ENCODE results near the gene HDC. TPM values are rescaled to one million over a fixed set of nuclear protein-coding genes. Genes with fewer than 3 reads are reported as not detected.

Gene HDC
- total RNA-seq, 2 donors from 2014 or later = 0.31 TPM; not detected in 1

GRCh38 chr15:50234764-50235163 is 30.8 kb downstream of the HDC start:
- Histone ChIP-seq H3K9ac (ENCODE audit: extremely low read depth, low read length, poor library complexity, severe bottlenecking) (no peak overlapping the region), H3K4me3 (ENCODE audit: low read length) (no peak overlapping the region), H3K9me3 (ENCODE audit: control insufficient read depth, low read length) (no peaks in the 10 kb centered on the region), H3K4me1 (ENCODE audit: control insufficient read depth, insufficient read depth, low read length) (peaks cover 5% of the 10 kb centered on the region), H3K27ac (ENCODE audit: low read depth, low read length) (no peak overlapping the region), H3K27me3 (ENCODE audit: control insufficient read depth, insufficient read depth, low read length, poor library complexity, severe bottlenecking) (no peaks in the 10 kb centered on the region), H3K36me3 (ENCODE audit: control insufficient read depth, insufficient read depth, low read length) (no peaks in the 10 kb centered on the region)
- DNase-seq = no peak
- H3K27me3 Mint-ChIP-seq (ENCODE audit: insufficient read depth) = no peaks in the 10 kb centered on the region
- no peak overlapping the region for H3K27ac Mint-ChIP-seq
- H3K4me3 Mint-ChIP-seq = no peak overlapping the region
- TF ChIP-seq CTCF (conservative IDR thresholded peaks at IDR 0.05) = peak; percentile 33
- H3K9me3 Mint-ChIP-seq = no peaks in the 10 kb centered on the region
- 76 to 83% methylated on average over 1 to 2 of the region's 2 CpGs for WGBS, 2 experiments (ENCODE audit: insufficient coverage in 1 of 2, insufficient read length in 1 of 2)
- H3K36me3 Mint-ChIP-seq (ENCODE audit: low read depth) = no peaks in the 10 kb centered on the region
- peaks cover 29% of the 10 kb centered on the region for H3K4me1 Mint-ChIP-seq

- Mint-ChIP-seq H3K4me1 (peaks cover 26% of the 10 kb centered on the region), H3K27ac (peak overlapping the region; percentile 75), H3K36me3 (ENCODE audit: low read depth) (no peaks in the 10 kb centered on the region), H3K4me3 (no peak overlapping the region), H3K27me3 (ENCODE audit: insufficient read depth) (no peaks in the 10 kb centered on the region), H3K9me3 (no peaks in the 10 kb centered on the region)
- Histone ChIP-seq H3K9me3 (ENCODE audit: control insufficient read depth, low read length) (no peaks in the 10 kb centered on the region), H3K9ac (ENCODE audit: extremely low read depth, low read length, poor library complexity, severe bottlenecking) (no peak overlapping the region), H3K27me3 (ENCODE audit: control insufficient read depth, insufficient read depth, low read length, poor library complexity, severe bottlenecking) (no peaks in the 10 kb centered on the region), H3K4me3 (ENCODE audit: low read length) (no peak overlapping the region), H3K36me3 (ENCODE audit: control insufficient read depth, insufficient read depth, low read length) (no peaks in the 10 kb centered on the region), H3K27ac (ENCODE audit: low read depth, low read length) (no peak overlapping the region), H3K4me1 (ENCODE audit: control insufficient read depth, insufficient read depth, low read length) (peaks cover 5% of the 10 kb centered on the region)
- DNase-seq = no peak
- TF ChIP-seq CTCF (conservative IDR thresholded peaks at IDR 0.05) = no peak
Observed at GRCh38 chr15:50233192-50233736, 32.3 kb downstream of the HDC start.

- Histone ChIP-seq H3K9me3 (ENCODE audit: control insufficient read depth, low read length) (no peaks in the 10 kb centered on the region), H3K27ac (ENCODE audit: low read depth, low read length) (no peak overlapping the region), H3K36me3 (ENCODE audit: control insufficient read depth, insufficient read depth, low read length) (no peaks in the 10 kb centered on the region), H3K9ac (ENCODE audit: extremely low read depth, low read length, poor library complexity, severe bottlenecking) (no peak overlapping the region), H3K4me1 (ENCODE audit: control insufficient read depth, insufficient read depth, low read length) (peaks cover 5% of the 10 kb centered on the region), H3K27me3 (ENCODE audit: control insufficient read depth, insufficient read depth, low read length, poor library complexity, severe bottlenecking) (no peaks in the 10 kb centered on the region), H3K4me3 (ENCODE audit: low read length) (no peak overlapping the region)
- Mint-ChIP-seq H3K4me1 (peaks cover 23% of the 10 kb centered on the region), H3K36me3 (ENCODE audit: low read depth) (no peaks in the 10 kb centered on the region), H3K27me3 (ENCODE audit: insufficient read depth) (no peaks in the 10 kb centered on the region), H3K27ac (peak overlapping the region; percentile 75), H3K4me3 (no peak overlapping the region), H3K9me3 (no peaks in the 10 kb centered on the region)
- no peak for TF ChIP-seq CTCF (conservative IDR thresholded peaks at IDR 0.05)
- WGBS, 2 experiments (ENCODE audit: insufficient coverage in 1 of 2, insufficient read length in 1 of 2) = 88% methylated on average over 2 of the region's 2 CpGs; no CpG with 5 or more reads in 1 of the 2 experiments
- peak; percentile 66 for DNase-seq
Observed at GRCh38 chr15:50232791-50233190, 32.7 kb downstream of the HDC start.

Measured in endodermal cell (in vitro differentiated cells).